HT1080 (cell line): Measurements from ENCODE around the gene ARPC5. TPM values are rescaled to one million over a fixed set of nuclear protein-coding genes. Genes with fewer than 3 reads are reported as not detected.

ENCODE experiments used
- DNase-seq: peaks from one replicate; pipeline ENCODE4 v3.0.0-alpha.2; 2015; ENCODE audit warnings: low read depth
- total RNA-seq: library from RNA; depleted of rRNA; stranded (reverse); fragments of >200 nt; shearing (Covaris generic); gene quantifications from 2 replicates; pipeline ENCODE4 v1.2.3, GENCODE V29; 2014; rRNA removed

Gene ARPC5
- total RNA-seq, 1 experiment from 2014 or later: 279 TPM

DNA sequence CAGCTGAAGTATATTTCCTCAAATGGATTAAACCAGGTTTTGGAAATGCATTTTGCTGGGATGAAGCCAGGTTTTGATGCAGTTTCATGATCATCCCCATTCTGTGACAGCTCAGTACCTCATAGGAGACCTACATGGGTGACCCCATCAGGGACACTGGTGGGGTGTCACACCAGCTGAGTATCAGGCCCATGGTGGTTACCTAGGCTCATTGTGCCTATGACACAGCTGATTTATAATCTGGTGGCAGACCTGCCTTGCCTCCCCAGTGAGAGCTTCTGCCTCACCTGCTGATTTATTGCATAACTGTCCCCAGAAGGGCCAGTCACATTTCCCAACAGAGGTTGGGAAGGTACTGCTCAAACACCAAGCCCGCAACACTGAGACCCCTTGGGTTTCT lies 49.1 kb downstream of the ARPC5 start:
- DNase-seq: no peak

- no peak for DNase-seq
Measured at GRCh38 chr1:183585038-183585437, 50.5 kb downstream of the ARPC5 start.

- no peak for DNase-seq
Measured at GRCh38 chr1:183584147-183584546, 51.4 kb downstream of the ARPC5 start.

GRCh38 chr1:183583466-183583865 lies 52.1 kb downstream of the ARPC5 start:
- DNase-seq: no peak

DNA sequence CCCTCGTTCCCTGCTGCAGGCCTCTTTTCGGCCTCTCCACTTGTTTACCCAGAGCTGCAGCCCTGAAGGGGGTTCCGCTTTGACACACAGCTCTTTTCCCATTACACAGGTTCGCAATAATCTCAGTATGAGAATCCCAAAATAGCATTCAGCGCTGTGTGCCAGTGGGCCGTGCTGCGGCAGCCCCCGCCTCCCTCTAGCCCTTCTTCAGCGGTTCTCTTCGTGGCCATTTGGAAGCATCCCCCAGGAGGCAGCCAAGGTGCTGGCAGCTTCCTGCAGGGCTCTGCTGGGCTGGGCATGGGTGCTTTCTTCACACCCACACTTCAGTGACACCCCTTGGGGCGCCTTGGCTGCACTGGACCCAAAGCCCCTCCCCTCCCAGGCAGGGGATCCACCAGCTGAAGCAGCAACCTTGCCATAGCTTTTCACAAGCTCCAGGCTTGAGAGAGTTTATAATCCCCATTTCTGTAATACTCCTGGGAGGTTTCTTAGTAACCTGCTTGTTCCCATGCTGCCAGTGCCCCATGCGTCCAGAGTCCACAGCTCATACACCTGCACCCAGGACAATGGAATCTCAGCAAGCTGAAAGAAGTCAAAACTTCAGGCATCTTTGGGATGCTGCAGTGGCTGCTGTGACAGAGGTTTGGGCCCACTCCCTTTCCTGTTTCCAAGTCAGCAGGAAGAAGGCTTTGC lies 53.4 kb downstream of the ARPC5 start:
- no peak for DNase-seq

DNA sequence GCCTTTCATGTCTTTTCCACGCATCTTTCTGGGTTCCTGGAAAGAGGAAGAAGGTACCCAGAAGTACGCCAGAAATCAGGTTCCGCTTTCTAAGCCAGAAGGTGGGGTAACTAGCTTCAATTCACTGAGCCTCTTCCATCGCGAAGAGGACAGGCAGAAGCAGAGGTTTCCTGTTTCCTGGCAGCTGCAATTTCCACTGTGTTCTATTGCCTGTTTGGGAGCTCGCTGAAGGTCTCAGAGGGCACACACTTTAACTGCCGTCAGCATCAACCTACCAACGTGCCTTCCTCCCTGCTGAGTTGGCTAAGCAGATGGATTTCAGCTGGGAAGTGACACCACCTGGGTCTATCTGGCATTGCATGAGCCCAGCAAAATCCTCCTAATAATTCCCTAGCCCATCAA lies 55.3 kb downstream of the ARPC5 start:
- DNase-seq: peak; percentile 34

GRCh38 chr1:183578856-183579255 lies 56.7 kb downstream of the ARPC5 start:
- no peak for DNase-seq

DNA sequence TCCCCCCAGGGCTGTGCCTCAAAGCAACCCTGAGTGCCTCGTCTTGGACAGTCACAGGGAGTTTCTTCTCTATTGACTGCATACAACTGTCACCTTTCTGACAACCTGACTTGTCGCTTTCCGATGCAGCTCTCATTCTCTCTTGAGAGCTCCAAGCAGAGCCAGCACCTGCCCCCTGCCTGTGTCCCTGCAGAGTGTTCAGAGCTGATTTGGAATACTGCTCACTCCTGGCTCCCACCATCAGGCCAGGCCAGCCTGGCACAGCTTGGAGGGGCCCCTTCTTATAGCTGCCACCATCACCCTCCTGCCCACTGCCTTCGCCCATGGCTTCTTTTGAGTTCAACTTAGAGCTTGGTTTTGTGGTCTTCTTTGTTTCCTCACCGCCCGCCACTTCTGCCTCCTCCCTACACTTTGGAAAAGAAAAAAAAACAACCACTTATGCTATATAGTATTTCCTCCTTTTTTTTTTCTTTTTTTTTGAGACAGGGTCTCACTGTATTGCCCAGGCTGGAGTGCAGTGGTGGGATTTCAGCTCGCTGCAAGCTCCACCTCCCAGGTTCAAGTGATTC lies 57.6 kb downstream of the ARPC5 start:
- DNase-seq: no peak

GRCh38 chr1:183576537-183576936 lies 59.0 kb downstream of the ARPC5 start:
- DNase-seq: no peak

- no peak for DNase-seq
Measured at GRCh38 chr1:183575606-183576005, 60.0 kb downstream of the ARPC5 start.

- DNase-seq: peak; percentile 36
Measured at GRCh38 chr1:183572721-183573120, 62.9 kb downstream of the ARPC5 start.

GRCh38 chr1:183571678-183572268 lies 63.8 kb downstream of the ARPC5 start:
- peak; percentile 55 for DNase-seq

Other genes with a start within 250 kb of the ARPC5 start
- gene NMNAT2, start 217.4 kb downstream of the ARPC5 start, total RNA-seq: 0.84 and 2.4 TPM in 2 replicates
- 14.3 and 19.0 TPM in 2 replicates for gene SMG7, start 163.3 kb downstream of the ARPC5 start, total RNA-seq
- 4.4 and 5.4 TPM in 2 replicates for gene NCF2, start 45.3 kb downstream of the ARPC5 start, total RNA-seq
- not detected in 2 replicates for gene APOBEC4, start 17.5 kb upstream of the ARPC5 start, total RNA-seq
- gene RGL1, start 169.3 kb upstream of the ARPC5 start, total RNA-seq: 3.9 and 4.2 TPM in 2 replicates